PC-9 (cell line): Measurements from ENCODE around the gene XIRP2.

ENCODE experiments used
- EZH2 ChIP-seq: fragments of 200-600 bp; sonication (generic); IDR thresholded peaks from 2 replicates; pipeline ENCODE4 v1.8.0; 2017; ENCODE audit warnings: antibody characterized with exemption, low read depth
- TF ChIP-seq, protein P1 (sequence below): fragments of 200-600 bp; sonication (generic); conservative IDR thresholded peaks from 2 replicates; pipeline ENCODE4 v1.6.1; 2017; ENCODE audit warnings: mixed run types, antibody characterized with exemption, mild to moderate bottlenecking, moderate library complexity

- TF ChIP-seq, protein P1, sequence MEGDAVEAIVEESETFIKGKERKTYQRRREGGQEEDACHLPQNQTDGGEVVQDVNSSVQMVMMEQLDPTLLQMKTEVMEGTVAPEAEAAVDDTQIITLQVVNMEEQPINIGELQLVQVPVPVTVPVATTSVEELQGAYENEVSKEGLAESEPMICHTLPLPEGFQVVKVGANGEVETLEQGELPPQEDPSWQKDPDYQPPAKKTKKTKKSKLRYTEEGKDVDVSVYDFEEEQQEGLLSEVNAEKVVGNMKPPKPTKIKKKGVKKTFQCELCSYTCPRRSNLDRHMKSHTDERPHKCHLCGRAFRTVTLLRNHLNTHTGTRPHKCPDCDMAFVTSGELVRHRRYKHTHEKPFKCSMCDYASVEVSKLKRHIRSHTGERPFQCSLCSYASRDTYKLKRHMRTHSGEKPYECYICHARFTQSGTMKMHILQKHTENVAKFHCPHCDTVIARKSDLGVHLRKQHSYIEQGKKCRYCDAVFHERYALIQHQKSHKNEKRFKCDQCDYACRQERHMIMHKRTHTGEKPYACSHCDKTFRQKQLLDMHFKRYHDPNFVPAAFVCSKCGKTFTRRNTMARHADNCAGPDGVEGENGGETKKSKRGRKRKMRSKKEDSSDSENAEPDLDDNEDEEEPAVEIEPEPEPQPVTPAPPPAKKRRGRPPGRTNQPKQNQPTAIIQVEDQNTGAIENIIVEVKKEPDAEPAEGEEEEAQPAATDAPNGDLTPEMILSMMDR: no peak
- TF ChIP-seq EZH2: no peak
Observed at GRCh38 chr2:167100506-167100905, 212.2 kb downstream of the XIRP2 start.
